Keratinocyte (primary cell): ENCODE results near the gene WNT7B. TPM values are rescaled to one million over a fixed set of nuclear protein-coding genes. Genes with fewer than 3 reads are reported as not detected.

Experiments used
- DNase-seq: peaks from one replicate; pipeline ENCODE4 v3.0.0-alpha.2; 2011; ENCODE audit warnings: low read depth, missing footprints, low spot score
- FAIRE-seq: peaks from 2 replicates; lab custom pipeline; 2011; peaks lifted over from hg19 to GRCh38; lab: Jason Lieb, UNC
- H2AFZ ChIP-seq: 2 replicates; pipeline ENCODE4 v1.6.0; 2012; ENCODE audit warnings: low read length, control low read depth, inconsistent platforms; ENCODE audit not compliant: control insufficient read depth
- H3K27ac ChIP-seq: 2 replicates; pipeline ENCODE4 v1.5.1; 2011; ENCODE audit warnings: low read length; ENCODE audit not compliant: control insufficient read depth, insufficient read depth
- H3K27me3 ChIP-seq: 3 replicates; pipeline ENCODE4 v1.6.0; 2011; ENCODE audit warnings: low read length; ENCODE audit not compliant: control insufficient read depth, insufficient read depth; ENCODE audit errors: extremely low read depth
- H3K36me3 ChIP-seq, 2 experiments: 2 replicates in 1 of 2; 3 replicates in 1 of 2; pipeline ENCODE4 v1.5.1; 2011; ENCODE audit warnings: low read length in 2 of 2, mild to moderate bottlenecking in 1 of 2; ENCODE audit not compliant: control insufficient read depth in 2 of 2, insufficient read depth in 2 of 2; ENCODE audit errors: extremely low read depth in 1 of 2
- H3K4me1 ChIP-seq: 3 replicates; pipeline ENCODE4 v1.5.1; 2011; ENCODE audit warnings: low read length; ENCODE audit not compliant: control insufficient read depth, insufficient read depth; ENCODE audit errors: extremely low read depth
- H3K4me2 ChIP-seq: 3 replicates; pipeline ENCODE4 v1.6.0; 2011; ENCODE audit warnings: low read depth, low read length; ENCODE audit not compliant: control insufficient read depth, insufficient read depth; ENCODE audit errors: extremely low read depth
- H3K4me3 ChIP-seq, 3 experiments: fragments of 200-600 bp in 1 of 3; sonication (generic) in 1 of 3; 2 replicates in 2 of 3; 3 replicates in 1 of 3; pipeline ENCODE4 v1.5.1; 2011 to 2016; ENCODE audit warnings: low read length in 3 of 3, mild to moderate bottlenecking in 3 of 3, control low read depth in 2 of 3, inconsistent platforms in 1 of 3, low read depth in 1 of 3, mixed read lengths in 1 of 3, mixed run types in 1 of 3, moderate library complexity in 1 of 3; ENCODE audit not compliant: control insufficient read depth in 2 of 3, insufficient read depth in 2 of 3; ENCODE audit errors: extremely low read depth in 1 of 3
- H3K79me2 ChIP-seq: 2 replicates; pipeline ENCODE4 v1.6.0; 2012; ENCODE audit warnings: low read length; ENCODE audit not compliant: control insufficient read depth, insufficient read depth
- H3K9ac ChIP-seq: 3 replicates; pipeline ENCODE4 v1.6.0; 2011; ENCODE audit warnings: low read length; ENCODE audit not compliant: control insufficient read depth, insufficient read depth; ENCODE audit errors: extremely low read depth
- H3K9me1 ChIP-seq: 3 replicates; pipeline ENCODE4 v1.6.0; 2011; ENCODE audit warnings: low read length; ENCODE audit not compliant: control insufficient read depth, insufficient read depth; ENCODE audit errors: extremely low read depth
- H3K9me3 ChIP-seq: 2 replicates; pipeline ENCODE4 v1.5.1; 2012; ENCODE audit warnings: low read depth, low read length; ENCODE audit not compliant: control insufficient read depth
- H4K20me1 ChIP-seq: 3 replicates; pipeline ENCODE4 v1.6.0; 2011; ENCODE audit warnings: low read length; ENCODE audit not compliant: control insufficient read depth, insufficient read depth; ENCODE audit errors: extremely low read depth
- EZH2 ChIP-seq: IDR thresholded peaks from one replicate; pipeline ENCODE4 v1.6.1; 2012; ENCODE audit warnings: inconsistent platforms, mild to moderate bottlenecking, low read length, moderate library complexity
- dilution Hi-C: fragments of 300-500 bp; cut with MboI; formaldehyde crosslinking; loops from one replicate; pipeline ENCODE4 v1.7.0; 2020; ENCODE audit warnings: low sequenced_read_pairs; ENCODE audit not compliant: extremely low pct_ligation_motif_present
- polyA plus RNA-seq, 5 experiments: library from polyadenylated mRNA; depleted of rRNA in 3 of 5; stranded (reverse) in 3 of 5; stranded (forward) in 1 of 5; unstranded in 1 of 5; fragments of >200 nt; gene quantifications; 1 replicate in 1 of 5; 2 replicates in 3 of 5; 3 replicates in 1 of 5; pipeline versions ENCODE4 v1.2.1 to v1.2.3, GENCODE V29; 2011 to 2012; ENCODE audit warnings: missing spikeins in 2 of 5, low read depth in 1 of 5, low replicate concordance in 1 of 5
- TF ChIP-seq, protein P1 (sequence below), 3 experiments: IDR thresholded peaks in 1 of 3; conservative IDR thresholded peaks in 1 of 3; optimal IDR thresholded peaks in 1 of 3; 2 replicates in 2 of 3; 3 replicates in 1 of 3; pipeline versions ENCODE3 to v1.5.1; 2011; ENCODE audit warnings: low read length in 3 of 3, mild to moderate bottlenecking in 3 of 3, moderate library complexity in 2 of 3, control low read depth in 1 of 3, inconsistent platforms in 1 of 3; ENCODE audit not compliant: insufficient read depth in 2 of 3; ENCODE audit errors: extremely low read depth in 1 of 3

WNT7B gene
- polyA plus RNA-seq, 1 donor (not counting 4 experiments of a cell fraction or from before 2014, with no cell fraction given): 1.7 TPM

DNA sequence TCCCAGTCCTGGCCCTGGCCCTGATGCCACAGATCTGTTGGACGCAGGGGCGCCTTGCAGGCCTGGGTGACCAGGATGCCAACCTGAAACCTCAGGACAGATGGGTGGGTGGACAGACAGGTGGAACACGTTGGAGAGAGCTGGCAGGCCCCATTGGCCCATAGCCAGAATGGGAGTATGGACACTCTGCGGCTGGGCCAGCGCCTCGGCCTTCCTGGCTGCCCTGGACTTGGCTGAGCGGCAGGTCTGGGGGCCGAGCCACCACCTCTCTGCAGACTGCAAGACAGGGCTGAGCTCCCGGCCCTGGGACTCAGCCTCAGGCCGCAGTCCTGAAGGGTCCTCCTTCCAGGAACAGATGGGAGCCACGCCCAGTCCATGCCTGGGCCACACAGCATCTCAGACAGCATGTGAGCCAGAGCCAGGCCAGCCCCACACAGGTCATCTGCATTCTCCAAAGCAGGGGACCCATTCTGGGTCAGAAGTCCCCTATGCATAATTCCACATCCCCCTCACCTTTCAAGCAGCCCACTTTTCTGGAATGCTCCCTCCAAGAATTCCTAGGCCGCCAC lies 14.1 kb downstream of the WNT7B start:
- H3K27ac ChIP-seq: no peak overlapping the region
- no peaks in the 10 kb centered on the region for H3K36me3 ChIP-seq
- no peak overlapping the region for H2AFZ ChIP-seq
- H3K4me1 ChIP-seq: peaks cover 25% of the 10 kb centered on the region
- FAIRE-seq (no peak), DNase-seq (no peak)
- TF ChIP-seq, protein P1, sequence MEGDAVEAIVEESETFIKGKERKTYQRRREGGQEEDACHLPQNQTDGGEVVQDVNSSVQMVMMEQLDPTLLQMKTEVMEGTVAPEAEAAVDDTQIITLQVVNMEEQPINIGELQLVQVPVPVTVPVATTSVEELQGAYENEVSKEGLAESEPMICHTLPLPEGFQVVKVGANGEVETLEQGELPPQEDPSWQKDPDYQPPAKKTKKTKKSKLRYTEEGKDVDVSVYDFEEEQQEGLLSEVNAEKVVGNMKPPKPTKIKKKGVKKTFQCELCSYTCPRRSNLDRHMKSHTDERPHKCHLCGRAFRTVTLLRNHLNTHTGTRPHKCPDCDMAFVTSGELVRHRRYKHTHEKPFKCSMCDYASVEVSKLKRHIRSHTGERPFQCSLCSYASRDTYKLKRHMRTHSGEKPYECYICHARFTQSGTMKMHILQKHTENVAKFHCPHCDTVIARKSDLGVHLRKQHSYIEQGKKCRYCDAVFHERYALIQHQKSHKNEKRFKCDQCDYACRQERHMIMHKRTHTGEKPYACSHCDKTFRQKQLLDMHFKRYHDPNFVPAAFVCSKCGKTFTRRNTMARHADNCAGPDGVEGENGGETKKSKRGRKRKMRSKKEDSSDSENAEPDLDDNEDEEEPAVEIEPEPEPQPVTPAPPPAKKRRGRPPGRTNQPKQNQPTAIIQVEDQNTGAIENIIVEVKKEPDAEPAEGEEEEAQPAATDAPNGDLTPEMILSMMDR (optimal IDR thresholded peaks at IDR 0.05 in 1 of 3, IDR thresholded peaks at IDR 0.05 in 1 of 3, conservative IDR thresholded peaks at IDR 0.05 in 1 of 3; ENCODE audit: extremely low read depth in 1 of 3, insufficient read depth in 2 of 3, low read length in 3 of 3): no peak
- no peak for TF ChIP-seq EZH2
- no peaks in the 10 kb centered on the region for H3K9me3 ChIP-seq
- no peak overlapping the region for H3K9ac ChIP-seq
- H4K20me1 ChIP-seq: peaks cover 6% of the 10 kb centered on the region
- no peaks in the 10 kb centered on the region for H3K79me2 ChIP-seq
- dilution Hi-C loops: no loop called here
- H3K4me3 ChIP-seq: no peak overlapping the region
- no peak overlapping the region for H3K4me2 ChIP-seq
- H3K9me1 ChIP-seq: no peaks in the 10 kb centered on the region
- peaks cover 10% of the 10 kb centered on the region for H3K27me3 ChIP-seq

DNA sequence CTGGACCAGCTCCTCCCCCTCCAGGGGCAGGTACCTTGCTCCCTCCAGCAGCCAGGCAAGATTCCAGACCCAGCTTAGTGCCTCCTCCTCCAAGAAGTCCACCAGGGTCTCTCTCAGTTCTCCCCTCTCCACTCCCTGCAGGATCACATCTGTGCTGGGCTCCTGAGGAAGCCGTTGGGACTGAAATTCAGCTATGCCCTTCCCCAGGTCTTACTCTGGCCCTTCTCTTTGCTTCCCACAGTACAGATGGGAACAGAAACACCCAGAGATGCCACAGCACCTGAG lies 14.6 kb downstream of the WNT7B start:
- H3K27me3 ChIP-seq: peaks cover 10% of the 10 kb centered on the region
- no peak for FAIRE-seq
- no peak overlapping the region for H3K4me3 ChIP-seq
- no peaks in the 10 kb centered on the region for H3K36me3 ChIP-seq
- H3K9me1 ChIP-seq: no peaks in the 10 kb centered on the region
- TF ChIP-seq, protein P1 (optimal IDR thresholded peaks at IDR 0.05 in 1 of 3, IDR thresholded peaks at IDR 0.05 in 1 of 3, conservative IDR thresholded peaks at IDR 0.05 in 1 of 3; ENCODE audit: extremely low read depth in 1 of 3, insufficient read depth in 2 of 3, low read length in 3 of 3): no peak
- TF ChIP-seq EZH2: no peak
- no peak overlapping the region for H3K27ac ChIP-seq
- dilution Hi-C loops: no loop called here
- no peak for DNase-seq
- no peaks in the 10 kb centered on the region for H3K9me3 ChIP-seq
- H3K79me2 ChIP-seq: no peaks in the 10 kb centered on the region
- peaks cover 25% of the 10 kb centered on the region for H3K4me1 ChIP-seq
- H2AFZ ChIP-seq: no peak overlapping the region
- peaks cover 6% of the 10 kb centered on the region for H4K20me1 ChIP-seq
- H3K4me2 ChIP-seq: no peak overlapping the region
- H3K9ac ChIP-seq: no peak overlapping the region
